T-cell (primary cell): Measurements from ENCODE around the gene CXCL16. TPM values are rescaled to one million over a fixed set of nuclear protein-coding genes. Genes with fewer than 3 reads are reported as not detected.

Source experiments
- ATAC-seq, 4 experiments: fragments of 200-7000 bp in 3 of 4; fragments of 150-1000 bp in 1 of 4; cut with Tn5 transposase; replicated peaks in 1 of 4; 1 replicate in 3 of 4; 2 replicates in 1 of 4; pipeline ENCODE4 v1.10.0; 2021; ENCODE audit warnings: moderate library complexity in 3 of 4, mild to moderate bottlenecking in 2 of 4, moderate number of reproducible peaks in 1 of 4
- CTCF ChIA-PET, 2 donors: fragments of 300-600 bp; sonication (Branson Sonifier 250); formaldehyde crosslinking; loops; one replicate each; lab custom pipeline; 2022; ENCODE audit warnings: antibody characterized with exemption in 2 of 2; lab: Charles Lee
- POLR2A ChIA-PET, 2 donors: fragments of 300-600 bp; sonication (Branson Sonifier 250); formaldehyde crosslinking; loops; one replicate each; lab custom pipeline; 2022; ENCODE audit warnings: antibody characterized with exemption in 2 of 2; lab: Charles Lee
- DNase-seq, 35 experiments: peaks; one replicate each; pipeline versions ENCODE4 v3.0.0 to v3.0.0-alpha.2; 2013 to 2023
- H3K27ac ChIP-seq: one replicate; pipeline ENCODE4 v1.5.1; 2013; ENCODE audit warnings: low read length
- H3K27me3 ChIP-seq, 2 experiments: replicated peaks in 1 of 2; 1 replicate in 1 of 2; 2 replicates in 1 of 2; pipeline versions ENCODE4 v1.6.1 to v1.7.0; 2013; ENCODE audit warnings: low read length in 1 of 2, mixed read lengths in 1 of 2; ENCODE audit not compliant: control insufficient read depth in 2 of 2, insufficient read depth in 2 of 2; ENCODE audit errors: extremely low read depth in 1 of 2
- H3K36me3 ChIP-seq, 2 donors: 1 replicate in 1 of 2; 2 replicates in 1 of 2; pipeline versions ENCODE4 v1.6.1 to v1.7.0; 2013; ENCODE audit warnings: low read length in 1 of 2; ENCODE audit not compliant: control insufficient read depth in 2 of 2, insufficient read depth in 1 of 2; ENCODE audit errors: extremely low read depth in 1 of 2
- H3K4me1 ChIP-seq, 2 experiments: 1 replicate in 1 of 2; 2 replicates in 1 of 2; pipeline versions ENCODE4 v1.6.1 to v1.7.0; 2013; ENCODE audit warnings: low read length in 2 of 2, mixed read lengths in 1 of 2; ENCODE audit not compliant: insufficient read depth in 2 of 2, control insufficient read depth in 1 of 2; ENCODE audit errors: extremely low read depth in 1 of 2
- H3K4me3 ChIP-seq, 2 donors: 1 replicate in 1 of 2; 2 replicates in 1 of 2; pipeline versions ENCODE4 v1.5.1 to v1.7.0; 2013; ENCODE audit warnings: mild to moderate bottlenecking in 2 of 2, low read length in 1 of 2, moderate library complexity in 1 of 2; ENCODE audit not compliant: control insufficient read depth in 1 of 2; ENCODE audit errors: extremely low read depth in 1 of 2
- H3K9me3 ChIP-seq: 2 replicates; pipeline ENCODE4 v1.7.0; 2013
- H3K27ac Mint-ChIP-seq, 2 donors: one replicate each; pipeline ENCODE4 v1.8.0; 2020 to 2021; ENCODE audit warnings: mild to moderate bottlenecking in 2 of 2, mixed read lengths in 2 of 2
- H3K27me3 Mint-ChIP-seq, 2 donors: one replicate each; pipeline ENCODE4 v1.8.0; 2021 to 2022; ENCODE audit warnings: mixed read lengths in 2 of 2
- H3K36me3 Mint-ChIP-seq: one replicate; pipeline ENCODE4 v1.8.0; 2021; ENCODE audit warnings: mixed read lengths
- H3K4me1 Mint-ChIP-seq, 3 donors: one replicate each; pipeline ENCODE4 v1.8.0; 2020 to 2022; ENCODE audit warnings: mixed read lengths in 3 of 3, mild to moderate bottlenecking in 1 of 3
- H3K4me3 Mint-ChIP-seq, 3 donors: one replicate each; pipeline ENCODE4 v1.8.0; 2020 to 2022; ENCODE audit warnings: mild to moderate bottlenecking in 3 of 3, mixed read lengths in 3 of 3, moderate library complexity in 3 of 3
- H3K9me3 Mint-ChIP-seq, 3 donors: one replicate each; pipeline ENCODE4 v1.8.0; 2020 to 2022; ENCODE audit warnings: mixed read lengths in 3 of 3
- WGBS: methylation state at CpG from one replicate; pipeline ENCODE4 v1.1.5; 2013; ENCODE audit warnings: missing lambda C conversion rate; ENCODE audit not compliant: insufficient coverage; 5-methylcytosine and 5-hydroxymethylcytosine counted together
- total RNA-seq, 35 experiments: library from RNA in 6 of 35; stranded (reverse) in 6 of 35; fragments of 120-200 nt in 1 of 35; gene quantifications; one replicate each; pipeline versions ENCODE4 v1.2.1 to v1.2.4 and lab custom pipeline; 2013 to 2026

CXCL16 gene
- total RNA-seq, 5 donors from 2014 or later (not counting 1 experiment from before 2014, with no cell fraction given): 2.5 to 11.2 (median 3.1) TPM

GRCh38 chr17:4740584-4740983 lies 856 bp upstream of the CXCL16 start:
- DNase-seq (no peak), ATAC-seq (no peak)
- ChIA-PET CTCF (no interaction called here), POLR2A (no interaction called here)
- Mint-ChIP-seq H3K27ac (peak overlapping the region; percentile 54 to 55), H3K4me1 (peaks cover 13 to 22% (median 22%) of the 10 kb centered on the region in 3 donors), H3K27me3 (peaks cover 4 to 19% of the 10 kb centered on the region in 2 donors), H3K4me3 (peak overlapping the region; percentile 77 to 88 (median 81)), H3K36me3 (no peaks in the 10 kb centered on the region), H3K9me3 (no peaks in the 10 kb centered on the region)
- Histone ChIP-seq H3K4me1 (peaks cover 2 to 31% of the 10 kb centered on the region in 2 experiments), H3K27me3 (peaks cover 8 to 68% of the 10 kb centered on the region in 2 experiments), H3K4me3 (no peak overlapping the region), H3K9me3 (no peaks in the 10 kb centered on the region), H3K36me3 (no peaks in the 10 kb centered on the region), H3K27ac (no peak overlapping the region)
- WGBS: 96% methylated on average over 5 of the region's 8 CpGs

GRCh38 chr17:4740025-4740351 lies 260 bp upstream of the CXCL16 start:
- H3K27ac Mint-ChIP-seq: peak overlapping the region; percentile 54 to 55
- Histone ChIP-seq H3K36me3 (no peaks in the 10 kb centered on the region), H3K4me1 (peaks cover 2 to 27% of the 10 kb centered on the region in 2 experiments), H3K27me3 (peaks cover 8 to 63% of the 10 kb centered on the region in 2 experiments), H3K4me3 (peak overlapping the region; percentile 65 to 79), H3K9me3 (no peaks in the 10 kb centered on the region), H3K27ac (no peak overlapping the region)
- H3K9me3 Mint-ChIP-seq: no peaks in the 10 kb centered on the region
- peaks cover 13 to 20% (median 17%) of the 10 kb centered on the region in 3 donors for H3K4me1 Mint-ChIP-seq
- no peak for DNase-seq
- WGBS: 15% methylated on average over 12 of the region's 13 CpGs
- no peak for ATAC-seq
- ChIA-PET CTCF (no interaction called here), POLR2A (no interaction called here)
- H3K27me3 Mint-ChIP-seq: peaks cover 4 to 19% of the 10 kb centered on the region in 2 donors
- H3K4me3 Mint-ChIP-seq: peak overlapping the region; percentile 77 to 88 (median 81)
- no peaks in the 10 kb centered on the region for H3K36me3 Mint-ChIP-seq

- 26% methylated on average over 41 of the region's 41 CpGs for WGBS
- peak overlapping the region; percentile 81 to 87 (median 84) for H3K4me3 Mint-ChIP-seq
- H3K4me3 ChIP-seq: peak overlapping the region; percentile 65 to 79
- peaks cover 2 to 24% of the 10 kb centered on the region in 2 experiments for H3K4me1 ChIP-seq
- POLR2A ChIA-PET: no interaction called here
- no peaks in the 10 kb centered on the region for H3K9me3 ChIP-seq
- ATAC-seq (peak; percentile 46 to 70 (median 63)), DNase-seq (peak in 25 of 35 experiments; percentile 19 to 60 (median 37))
- peaks cover 15 to 26% (median 20%) of the 10 kb centered on the region in 3 donors for H3K4me1 Mint-ChIP-seq
- H3K9me3 Mint-ChIP-seq: no peaks in the 10 kb centered on the region
- peak overlapping the region; percentile 63 to 73 for H3K27ac Mint-ChIP-seq
- H3K27ac ChIP-seq: no peak overlapping the region
- H3K27me3 Mint-ChIP-seq: peaks cover 4 to 18% of the 10 kb centered on the region in 2 donors
- peaks cover 7 to 47% of the 10 kb centered on the region in 2 experiments for H3K27me3 ChIP-seq
- H3K36me3 ChIP-seq: no peaks in the 10 kb centered on the region
- no peaks in the 10 kb centered on the region for H3K36me3 Mint-ChIP-seq
- CTCF ChIA-PET: no interaction called here
Measured at GRCh38 chr17:4738136-4739121, 1.3 kb downstream of the CXCL16 start.

- Mint-ChIP-seq H3K27me3 (peaks cover 4 to 9% of the 10 kb centered on the region in 2 donors), H3K4me3 (no peak overlapping the region), H3K36me3 (no peaks in the 10 kb centered on the region), H3K9me3 (no peaks in the 10 kb centered on the region), H3K27ac (peak overlapping the region in 1 of 2 donors; percentile 55), H3K4me1 (peaks cover 29 to 46% (median 31%) of the 10 kb centered on the region in 3 donors)
- H3K4me3 ChIP-seq: no peak overlapping the region
- WGBS: 41% methylated on average over 4 of the region's 9 CpGs
- no peaks in the 10 kb centered on the region for H3K36me3 ChIP-seq
- H3K4me1 ChIP-seq: peaks cover 5 to 38% of the 10 kb centered on the region in 2 experiments
- no peak for ATAC-seq
- DNase-seq: peak in 1 of 35 experiments; percentile 20
- no peaks in the 10 kb centered on the region for H3K9me3 ChIP-seq
- ChIA-PET POLR2A (interaction anchor here in 1 of 2 donors (0.7 kb wide), 1 partner anchor 10 kb away, joined by 5 read pairs; no protein-coding TSS in a partner anchor), CTCF (interaction anchor here in 1 of 2 donors (0.8 kb wide), 1 partner anchor 20 kb away, joined by 3 read pairs; no protein-coding TSS in a partner anchor)
- no peak overlapping the region for H3K27ac ChIP-seq
- H3K27me3 ChIP-seq: peaks cover 7 to 26% of the 10 kb centered on the region in 2 experiments
Measured at GRCh38 chr17:4735876-4736651, 3.7 kb downstream of the CXCL16 start.

- Histone ChIP-seq H3K4me1 (peaks cover 5 to 38% of the 10 kb centered on the region in 2 experiments), H3K27ac (no peak overlapping the region), H3K9me3 (no peaks in the 10 kb centered on the region), H3K27me3 (peaks cover 7 to 15% of the 10 kb centered on the region in 2 experiments), H3K36me3 (no peaks in the 10 kb centered on the region), H3K4me3 (no peak overlapping the region)
- Mint-ChIP-seq H3K36me3 (no peaks in the 10 kb centered on the region), H3K27me3 (peaks cover 0 to 2% of the 10 kb centered on the region in 2 donors), H3K4me1 (peaks cover 30 to 46% (median 32%) of the 10 kb centered on the region in 3 donors), H3K27ac (no peak overlapping the region), H3K4me3 (no peak overlapping the region), H3K9me3 (no peaks in the 10 kb centered on the region)
- ATAC-seq: no peak
- ChIA-PET CTCF (no interaction called here), POLR2A (no interaction called here)
- no peak for DNase-seq
- WGBS: 94% methylated on average over 7 of the region's 8 CpGs
Measured at GRCh38 chr17:4734857-4735475, 4.8 kb downstream of the CXCL16 start.
